GM12878 (cell line): ENCODE data around the gene OR4B1. TPM values are rescaled to one million over a fixed set of nuclear protein-coding genes. Genes with fewer than 3 reads are reported as not detected.
"Not testable (repeated sequence)": the region's sequence is repeated elsewhere in the genome, so short reads cannot be mapped to it uniquely, and the experiment has no call there.

Experiments
- ATAC-seq: fragments of 200-7000 bp; cut with Tn5 transposase; 3 replicates; pipeline ENCODE4 v1.9.1; 2020; ENCODE audit warnings: mild to moderate bottlenecking, moderate library complexity
- BruUV-seq: library from RNA; stranded (reverse); fragments of 400-500 nt; replicated peaks from 2 replicates; lab custom pipeline; 2021; lab: Mats Ljungman, UMichigan
- CTCF ChIA-PET: fragments of 300-600 bp; sonication (Branson Sonifier 250); formaldehyde crosslinking; extraction: SDS; loops from one replicate; lab custom pipeline; 2021; ENCODE audit warnings: inconsistent platforms; lab: Yijun Ruan, JAX
- POLR2A ChIA-PET: fragments of 350-600 bp; formaldehyde crosslinking; extraction: SDS; loops from one replicate; lab custom pipeline; 2021; ENCODE audit warnings: inconsistent platforms; lab: Charles Lee
- RAD21 ChIA-PET: fragments of 300-600 bp; sonication (Branson Sonifier 250); formaldehyde crosslinking; loops from one replicate; lab custom pipeline; 2023; ENCODE audit warnings: antibody characterized with exemption; ENCODE audit not compliant: unreplicated experiment; lab: Charles Lee
- SMC1A ChIA-PET: fragments of 300-600 bp; sonication (Branson Sonifier 250); formaldehyde crosslinking; loops from one replicate; lab custom pipeline; 2023; ENCODE audit not compliant: unreplicated experiment, uncharacterized antibody; lab: Charles Lee
- DNase-seq: peaks from one replicate; pipeline ENCODE4 v3.0.0-alpha.2; 2011; ENCODE audit warnings: low read depth, low spot score
- FAIRE-seq: peaks from 3 replicates; lab custom pipeline; 2011; peaks lifted over from hg19 to GRCh38; lab: Jason Lieb, UNC
- H2AFZ ChIP-seq: 2 replicates; pipeline ENCODE4 v1.6.0; 2011; ENCODE audit warnings: low read depth, low read length, control low read depth; ENCODE audit not compliant: control insufficient read depth
- H3K27ac ChIP-seq: 2 replicates; pipeline ENCODE4 v1.5.1; 2011; ENCODE audit warnings: control low read depth; ENCODE audit not compliant: control insufficient read depth, insufficient read depth
- H3K27me3 ChIP-seq, 2 experiments: replicated peaks in 1 of 2; 2 replicates each; pipeline versions ENCODE4 v1.6.0 to v1.6.1; 2011; ENCODE audit warnings: low read length in 1 of 2; ENCODE audit not compliant: control insufficient read depth in 2 of 2, insufficient read depth in 2 of 2
- H3K36me3 ChIP-seq, 2 experiments: 2 replicates each; pipeline ENCODE4 v1.5.1; 2011; ENCODE audit warnings: low read length in 1 of 2; ENCODE audit not compliant: control insufficient read depth in 2 of 2, insufficient read depth in 2 of 2
- H3K4me1 ChIP-seq: 2 replicates; pipeline ENCODE4 v1.6.1; 2011; ENCODE audit warnings: mild to moderate bottlenecking, low read length, moderate library complexity, mixed read lengths; ENCODE audit not compliant: control insufficient read depth, insufficient read depth
- H3K4me2 ChIP-seq: 2 replicates; pipeline ENCODE4 v1.6.0; 2011; ENCODE audit warnings: control low read depth; ENCODE audit not compliant: control insufficient read depth, insufficient read depth
- H3K4me3 ChIP-seq: fragments of 200-600 bp; sonication (generic); 2 replicates; pipeline ENCODE4 v1.5.1; 2016
- H3K79me2 ChIP-seq: 2 replicates; pipeline ENCODE4 v1.6.0; 2011; ENCODE audit warnings: low read length; ENCODE audit not compliant: control insufficient read depth, insufficient read depth
- H3K9ac ChIP-seq: 2 replicates; pipeline ENCODE4 v1.8.0; 2011; ENCODE audit warnings: low read length, control low read depth, mixed read lengths; ENCODE audit not compliant: control insufficient read depth, insufficient read depth
- H3K9me3 ChIP-seq: replicated peaks from 3 replicates; pipeline ENCODE4 v1.5.1; 2011; ENCODE audit warnings: mild to moderate bottlenecking, low read length; ENCODE audit not compliant: control insufficient read depth, insufficient read depth
- H4K20me1 ChIP-seq: 2 replicates; pipeline ENCODE4 v1.6.0; 2011; ENCODE audit not compliant: control insufficient read depth, insufficient read depth
- WGBS: methylation state at CpG from one replicate; pipeline ENCODE4 v1.1.6; 2016; ENCODE audit warnings: low lambda C conversion rate; ENCODE audit not compliant: insufficient replicate concordance, insufficient coverage; ENCODE audit errors: missing lambda C conversion rate; 5-methylcytosine and 5-hydroxymethylcytosine counted together
- in situ Hi-C: fragments of 300-500 bp; cut with MboI; formaldehyde crosslinking; loops from 9 replicates; pipeline ENCODE4 v1.14.3; 2018; ENCODE audit warnings: mixed read lengths
- intact Hi-C: fragments of 100-400 bp; cut with micrococcal nuclease; formaldehyde crosslinking; loops from one replicate; pipeline ENCODE4 v1.14.2; 2022; ENCODE audit not compliant: unreplicated experiment
- polyA plus RNA-seq, 11 experiments: library from polyadenylated mRNA; depleted of rRNA in 4 of 11; unstranded in 6 of 11; stranded (reverse) in 5 of 11; fragments of >200 nt; fragmentation: Nextera tagmentation in 4 of 11; fragmentation: Illumina TruSeq in 1 of 11; extraction: Ambion mirVana in 4 of 11; extraction: Trizol in 1 of 11; gene quantifications; 1 replicate in 1 of 11; 2 replicates in 10 of 11; pipeline versions ENCODE4 v1.2.1 to v1.2.3, GENCODE V29; 2011 to 2016; ENCODE audit warnings: inconsistent platforms in 2 of 11, missing spikeins in 2 of 11, low read depth in 1 of 11
- total RNA-seq, 4 experiments: library from RNA; depleted of rRNA in 3 of 4; stranded (reverse); fragments of >200 nt in 3 of 4; fragmentation: Illumina TruSeq in 1 of 4; extraction: Trizol in 1 of 4; gene quantifications; 2 replicates each; pipeline versions ENCODE4 v1.2.1 to v1.2.3, GENCODE V29; 2013 to 2021
- TF ChIP-seq, protein P1 (sequence below): fragments of 150-350 bp; IDR thresholded peaks from 2 replicates; pipeline ENCODE4 v1.6.1; 2014; ENCODE audit warnings: mild to moderate bottlenecking, low read depth, low read length

The OR4B1 gene
- total and polyA plus RNA-seq, 10 of the 15 experiments (the other 5 are each of a cell fraction or from before 2014, with no cell fraction given) = not detected

GRCh38 chr11:48228761-48229160, 12.2 kb downstream of the OR4B1 start:
- Histone ChIP-seq H3K4me2 (no peak overlapping the region), H3K27me3 (no peaks in the 10 kb centered on the region), H3K9me3 (no peaks in the 10 kb centered on the region; the same call in 2 of the 3 replicates), H3K27ac (no peak overlapping the region)
- in situ Hi-C loops = no loop called here
- ATAC-seq = no peak
- ChIA-PET RAD21 (no interaction called here), POLR2A (no interaction called here)
- no peak for FAIRE-seq
- WGBS = 36% methylated on average over 18 of the region's 18 CpGs
- TF ChIP-seq, protein P1, sequence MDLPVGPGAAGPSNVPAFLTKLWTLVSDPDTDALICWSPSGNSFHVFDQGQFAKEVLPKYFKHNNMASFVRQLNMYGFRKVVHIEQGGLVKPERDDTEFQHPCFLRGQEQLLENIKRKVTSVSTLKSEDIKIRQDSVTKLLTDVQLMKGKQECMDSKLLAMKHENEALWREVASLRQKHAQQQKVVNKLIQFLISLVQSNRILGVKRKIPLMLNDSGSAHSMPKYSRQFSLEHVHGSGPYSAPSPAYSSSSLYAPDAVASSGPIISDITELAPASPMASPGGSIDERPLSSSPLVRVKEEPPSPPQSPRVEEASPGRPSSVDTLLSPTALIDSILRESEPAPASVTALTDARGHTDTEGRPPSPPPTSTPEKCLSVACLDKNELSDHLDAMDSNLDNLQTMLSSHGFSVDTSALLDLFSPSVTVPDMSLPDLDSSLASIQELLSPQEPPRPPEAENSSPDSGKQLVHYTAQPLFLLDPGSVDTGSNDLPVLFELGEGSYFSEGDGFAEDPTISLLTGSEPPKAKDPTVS = no peak
- TF ChIP-seq, all 136 proteins: peak for 0
- Histone ChIP-seq H3K9ac (no peak overlapping the region), H2AFZ (no peak overlapping the region), H3K79me2 (no peaks in the 10 kb centered on the region), H3K4me1 (no peaks in the 10 kb centered on the region), H3K4me3 (no peak overlapping the region), H3K36me3 (no peaks in the 10 kb centered on the region), H4K20me1 (no peaks in the 10 kb centered on the region)
- BruUV-seq = no TSS peak
- intact Hi-C loops = no loop called here
- SMC1A ChIA-PET = no interaction called here
- CTCF ChIA-PET = interaction anchor here (1.2 kb wide), 1 partner anchor 16 kb away, joined by 3 read pairs; the partner anchor contains the start of gene OR4X2
- no peak for DNase-seq

DNA sequence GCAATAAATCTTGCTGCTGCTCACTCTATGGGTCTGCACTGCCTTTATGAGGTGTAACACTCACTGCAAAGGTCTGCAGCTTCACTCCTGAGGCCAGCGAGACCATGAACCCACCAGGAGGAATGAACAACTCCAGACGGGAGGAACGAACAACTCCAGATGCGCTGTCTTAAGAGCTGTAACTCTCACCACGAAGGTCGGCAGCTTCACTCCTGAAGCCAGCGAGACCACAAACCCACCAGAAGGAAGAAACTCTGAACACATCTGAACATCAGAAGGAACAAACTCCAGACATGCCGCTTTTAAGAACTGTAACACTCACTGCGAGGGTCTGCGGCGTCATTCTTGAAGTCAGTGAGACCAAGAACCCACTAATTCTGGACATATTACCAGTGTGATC, 13.4 kb downstream of the OR4B1 start:
- BruUV-seq, H3K4me1 ChIP-seq, ATAC-seq, FAIRE-seq, H3K4me3 ChIP-seq, in situ Hi-C loops, H3K36me3 ChIP-seq, H3K9ac ChIP-seq, H2AFZ ChIP-seq, H3K9me3 ChIP-seq, H3K79me2 ChIP-seq, DNase-seq, SMC1A ChIA-PET, POLR2A ChIA-PET, H3K27ac ChIP-seq, RAD21 ChIA-PET, H3K4me2 ChIP-seq, H4K20me1 ChIP-seq, H3K27me3 ChIP-seq, intact Hi-C loops: not testable (repeated sequence)
- 42% methylated on average over 11 of the region's 11 CpGs for WGBS
- CTCF ChIA-PET = interaction anchor here (1.2 kb wide), 1 partner anchor 14 kb away, joined by 3 read pairs; the partner anchor contains the start of gene OR4X2
